ENCODE measurements around the gene HIF3A.

GRCh38 chr19:46372901-46373490 lies 76.2 kb downstream of the HIF3A start:
- TF ChIP-seq, protein P1, sequence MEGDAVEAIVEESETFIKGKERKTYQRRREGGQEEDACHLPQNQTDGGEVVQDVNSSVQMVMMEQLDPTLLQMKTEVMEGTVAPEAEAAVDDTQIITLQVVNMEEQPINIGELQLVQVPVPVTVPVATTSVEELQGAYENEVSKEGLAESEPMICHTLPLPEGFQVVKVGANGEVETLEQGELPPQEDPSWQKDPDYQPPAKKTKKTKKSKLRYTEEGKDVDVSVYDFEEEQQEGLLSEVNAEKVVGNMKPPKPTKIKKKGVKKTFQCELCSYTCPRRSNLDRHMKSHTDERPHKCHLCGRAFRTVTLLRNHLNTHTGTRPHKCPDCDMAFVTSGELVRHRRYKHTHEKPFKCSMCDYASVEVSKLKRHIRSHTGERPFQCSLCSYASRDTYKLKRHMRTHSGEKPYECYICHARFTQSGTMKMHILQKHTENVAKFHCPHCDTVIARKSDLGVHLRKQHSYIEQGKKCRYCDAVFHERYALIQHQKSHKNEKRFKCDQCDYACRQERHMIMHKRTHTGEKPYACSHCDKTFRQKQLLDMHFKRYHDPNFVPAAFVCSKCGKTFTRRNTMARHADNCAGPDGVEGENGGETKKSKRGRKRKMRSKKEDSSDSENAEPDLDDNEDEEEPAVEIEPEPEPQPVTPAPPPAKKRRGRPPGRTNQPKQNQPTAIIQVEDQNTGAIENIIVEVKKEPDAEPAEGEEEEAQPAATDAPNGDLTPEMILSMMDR (IDR thresholded peaks at IDR 0.05) = no peak
- TF ChIP-seq POLR2A (IDR thresholded peaks at IDR 0.05) = no peak
